Mammary epithelial cell (primary cell): ENCODE results near the gene FAM72D.
"Not testable (repeated sequence)": the region's sequence is repeated elsewhere in the genome, so short reads cannot be mapped to it uniquely, and the experiment has no call there.

Experiments
- EZH2 ChIP-seq: IDR thresholded peaks from 2 replicates; pipeline ENCODE4 v1.6.1; 2012; ENCODE audit warnings: low read length, inconsistent platforms, borderline replicate concordance
- TF ChIP-seq, protein P1 (sequence below), 2 donors: IDR thresholded peaks in 1 of 2; conservative IDR thresholded peaks in 1 of 2; 2 replicates each; pipeline ENCODE4 v1.5.1; 2011 to 2012; ENCODE audit warnings: inconsistent platforms in 2 of 2, low read length in 2 of 2, mild to moderate bottlenecking in 2 of 2, control low read depth in 1 of 2, low read depth in 1 of 2; ENCODE audit not compliant: insufficient read depth in 1 of 2; ENCODE audit errors: extremely low read depth in 1 of 2

DNA sequence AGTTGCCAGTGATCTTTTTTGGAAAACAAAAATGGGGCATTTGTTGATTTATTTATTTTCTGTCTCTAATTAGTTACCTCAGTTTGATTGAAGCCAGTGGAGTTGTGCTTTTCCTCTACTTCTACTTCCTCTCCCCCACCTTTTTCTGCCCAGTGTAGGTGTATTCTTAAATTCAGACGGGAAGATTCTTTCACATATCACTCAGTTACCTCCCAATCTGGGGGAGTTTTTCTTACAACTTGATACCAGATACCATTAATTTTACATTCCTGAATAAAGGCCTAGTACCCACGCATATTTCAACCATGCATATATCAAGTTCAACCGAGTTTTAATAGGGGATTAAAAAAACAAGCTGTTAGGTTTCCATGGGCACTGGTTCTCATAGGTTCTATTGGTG, 15.9 kb downstream of the FAM72D start:
- TF ChIP-seq, protein P1, sequence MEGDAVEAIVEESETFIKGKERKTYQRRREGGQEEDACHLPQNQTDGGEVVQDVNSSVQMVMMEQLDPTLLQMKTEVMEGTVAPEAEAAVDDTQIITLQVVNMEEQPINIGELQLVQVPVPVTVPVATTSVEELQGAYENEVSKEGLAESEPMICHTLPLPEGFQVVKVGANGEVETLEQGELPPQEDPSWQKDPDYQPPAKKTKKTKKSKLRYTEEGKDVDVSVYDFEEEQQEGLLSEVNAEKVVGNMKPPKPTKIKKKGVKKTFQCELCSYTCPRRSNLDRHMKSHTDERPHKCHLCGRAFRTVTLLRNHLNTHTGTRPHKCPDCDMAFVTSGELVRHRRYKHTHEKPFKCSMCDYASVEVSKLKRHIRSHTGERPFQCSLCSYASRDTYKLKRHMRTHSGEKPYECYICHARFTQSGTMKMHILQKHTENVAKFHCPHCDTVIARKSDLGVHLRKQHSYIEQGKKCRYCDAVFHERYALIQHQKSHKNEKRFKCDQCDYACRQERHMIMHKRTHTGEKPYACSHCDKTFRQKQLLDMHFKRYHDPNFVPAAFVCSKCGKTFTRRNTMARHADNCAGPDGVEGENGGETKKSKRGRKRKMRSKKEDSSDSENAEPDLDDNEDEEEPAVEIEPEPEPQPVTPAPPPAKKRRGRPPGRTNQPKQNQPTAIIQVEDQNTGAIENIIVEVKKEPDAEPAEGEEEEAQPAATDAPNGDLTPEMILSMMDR (conservative IDR thresholded peaks at IDR 0.05 in 1 of 2, IDR thresholded peaks at IDR 0.05 in 1 of 2; ENCODE audit: extremely low read depth in 1 of 2, insufficient read depth in 1 of 2, low read depth in 1 of 2, low read length in 2 of 2), result not testable (repeated sequence)
- TF ChIP-seq EZH2, result not testable (repeated sequence)
